ENCODE results near the gene IPO5. TPM values are rescaled to one million over a fixed set of nuclear protein-coding genes. Genes with fewer than 3 reads are reported as not detected.

The IPO5 gene
- total and polyA plus RNA-seq, 2 of the 8 experiments (the other 6 are each of a cell fraction or from before 2014, with no cell fraction given) = 143 to 410 TPM

GRCh38 chr13:97978651-97979050 lies 25.2 kb downstream of the IPO5 start:
- no peak overlapping the region for H2BK120ac ChIP-seq (replicated peaks; ENCODE audit: low read depth, low read length)
- peaks cover 13 to 68% of the 10 kb centered on the region in 2 experiments for H3K79me2 ChIP-seq (ENCODE audit: control insufficient read depth in 1 of 2, insufficient read depth in 2 of 2, low read length in 2 of 2)
- H2BK20ac ChIP-seq (ENCODE audit: low read length) = no peak overlapping the region
- H3K36me3 ChIP-seq (ENCODE audit: control insufficient read depth in 2 of 4, insufficient read depth in 4 of 4, low read length in 3 of 4) = peaks cover 0 to 37% (median 8%) of the 10 kb centered on the region in 4 experiments; a peak in 5 of 8 replicates
- H2BK15ac ChIP-seq (ENCODE audit: low read length) = no peak overlapping the region
- H3K4ac ChIP-seq (replicated peaks; ENCODE audit: insufficient read length, low read depth, low read length) = no peak overlapping the region
- no peak overlapping the region for H4K8ac ChIP-seq (ENCODE audit: extremely low read depth, insufficient read depth, low read length)
- H3K79me1 ChIP-seq (ENCODE audit: low read depth, low read length) = no peaks in the 10 kb centered on the region
- H2AK5ac ChIP-seq (ENCODE audit: low read depth, low read length) = no peak overlapping the region
- peak overlapping the region in 3 of 4 experiments; percentile 86 to 98 (median 94); a peak in 6 of 8 replicates for H3K4me3 ChIP-seq (ENCODE audit: extremely low read depth in 1 of 4, insufficient read depth in 2 of 4, low read depth in 3 of 4, low read length in 4 of 4)
- H2BK12ac ChIP-seq (ENCODE audit: low read depth, low read length) = no peak overlapping the region
- H3K4me1 ChIP-seq (replicated peaks in 1 of 4; ENCODE audit: control insufficient read depth in 3 of 4, insufficient read depth in 4 of 4, low read length in 3 of 4) = peaks cover 0 to 4% (median 1%) of the 10 kb centered on the region in 4 experiments; a peak in 2 of 7 replicates
- no peak overlapping the region for H3K18ac ChIP-seq (ENCODE audit: extremely low read depth, low read length)
- H3K56ac ChIP-seq (replicated peaks; ENCODE audit: insufficient read length, low read depth, low read length) = no peak overlapping the region
- H4K20me1 ChIP-seq (replicated peaks in 1 of 2; ENCODE audit: control insufficient read depth in 1 of 2, insufficient read depth in 2 of 2, low read length in 2 of 2) = peaks cover 0 to 13% of the 10 kb centered on the region in 2 experiments
- no peaks in the 10 kb centered on the region for H3K9me3 ChIP-seq (ENCODE audit: insufficient read depth in 2 of 2, low read depth in 1 of 2, low read length in 1 of 2)
- no peak overlapping the region for H3K27ac ChIP-seq (ENCODE audit: low read depth, low read length)
- H3K14ac ChIP-seq (ENCODE audit: insufficient read length) = no peak overlapping the region
- no peak for DNase-seq (ENCODE audit: low read depth in 1 of 2, low spot score in 2 of 2)
- H3K27me3 ChIP-seq (replicated peaks in 1 of 4; ENCODE audit: control insufficient read depth in 3 of 4, extremely low read depth in 1 of 4, insufficient read depth in 3 of 4, low read length in 3 of 4) = no peaks in the 10 kb centered on the region
- POLR2A ChIA-PET (ENCODE audit: partially characterized antibody) = interaction anchor here (0.6 to 3.0 kb wide), 12 partner anchors 8 to 810 kb away, joined by 3 to 19 read pairs (median 4); partner anchors contain the start of gene IPO5
- H3K23me2 ChIP-seq (ENCODE audit: low read depth, low read length) = peaks cover 12% of the 10 kb centered on the region; the same call in 1 of the 2 replicates
- no peak overlapping the region for H4K91ac ChIP-seq (replicated peaks; ENCODE audit: insufficient read length, low read length)
- H2AFZ ChIP-seq (ENCODE audit: low read length) = no peak overlapping the region
- H3K9ac ChIP-seq (replicated peaks in 1 of 4; ENCODE audit: extremely low read depth in 1 of 4, low read depth in 3 of 4, low read length in 3 of 4) = peak overlapping the region in 1 of 4 experiments; percentile 45; a peak in 1 of 7 replicates
- H3K4me2 ChIP-seq (ENCODE audit: insufficient read depth in 1 of 2, low read depth in 2 of 2, low read length in 2 of 2) = peak overlapping the region; percentile 71
- H3K23ac ChIP-seq (ENCODE audit: insufficient read length) = no peak overlapping the region
- CTCF ChIA-PET (ENCODE audit: partially characterized antibody) = interaction anchor here (2.7 kb wide), 1 partner anchor 123 kb away, joined by 11 read pairs; no protein-coding TSS in a partner anchor
- FAIRE-seq = no peak
- H2BK5ac ChIP-seq (ENCODE audit: low read depth, low read length) = no peak overlapping the region
- peak overlapping the region; percentile 71 for H4K5ac ChIP-seq (ENCODE audit: insufficient read length, low read depth, low read length)
- TF ChIP-seq CEBPB (IDR thresholded peaks at IDR 0.05; ENCODE audit: low read depth, low read length) = peak; percentile 30; the same call in 1 of the 2 replicates
